OCI-M1 (cell line): ENCODE measurements around the gene AP1M1.
A peak's percentile ranks its signal among the peaks of the same experiment; 100 is the strongest.

Source experiments
- DNase-seq: peaks from one replicate; lab custom pipeline; 2025; lab: John Stamatoyannopoulos, UW

AP1M1 gene

DNA sequence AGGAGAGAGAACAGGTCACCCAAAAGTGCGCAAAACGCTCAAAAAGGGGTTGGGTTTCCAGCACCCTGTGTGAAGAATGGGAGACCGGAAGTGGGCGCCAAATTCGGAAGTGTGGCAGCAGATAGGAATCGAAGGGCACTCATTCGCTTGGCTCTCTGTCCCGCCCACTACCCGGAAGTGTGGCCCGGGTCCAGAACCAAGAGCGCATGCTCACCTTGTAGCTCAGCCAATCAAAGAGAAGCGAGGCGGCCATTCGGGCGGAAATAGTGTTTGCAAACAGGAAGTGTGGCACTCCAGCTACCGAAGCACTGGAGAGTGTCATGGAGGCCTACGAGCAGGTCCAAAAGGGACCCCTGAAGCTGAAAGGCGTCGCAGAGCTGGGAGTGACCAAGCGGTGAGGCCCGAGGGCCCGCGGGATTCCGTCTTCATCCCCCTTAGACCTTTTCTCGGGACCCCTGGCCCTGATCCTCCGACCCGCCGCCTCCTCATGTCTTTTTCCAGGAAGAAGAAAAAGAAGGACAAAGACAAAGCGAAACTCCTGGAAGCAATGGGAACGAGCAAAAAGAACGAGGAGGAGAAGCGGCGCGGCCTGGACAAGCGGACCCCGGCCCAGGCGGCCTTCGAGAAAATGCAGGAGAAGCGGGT lies 12.5 kb upstream of the AP1M1 start, which contains the start of gene FAM32A:
TSS of gene FAM32A (plus strand) at position 288 of the 645 bp plus-strand sequence. CDS start at position 321, 33 bp downstream.
- DNase-seq = peak; percentile 98

DNA sequence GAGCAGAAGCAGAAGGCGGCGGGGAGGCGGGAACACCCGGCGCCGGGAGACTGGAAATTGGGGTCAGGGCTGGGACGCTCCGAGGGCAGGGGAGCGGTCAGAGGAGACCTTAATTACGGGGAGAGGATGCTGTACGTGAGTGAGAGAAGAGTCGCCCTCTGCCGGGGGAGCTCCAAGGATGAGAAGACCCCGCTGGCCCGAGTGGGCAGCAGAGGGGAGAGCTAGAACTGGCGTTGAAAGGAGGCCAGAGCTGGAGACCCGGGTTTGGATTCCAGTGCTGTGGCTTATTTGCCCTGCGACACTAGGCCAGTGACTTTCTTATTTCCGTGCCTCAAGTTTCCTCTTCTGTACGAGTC lies 12.0 kb upstream of the AP1M1 start:
- DNase-seq = peak; percentile 52

DNA sequence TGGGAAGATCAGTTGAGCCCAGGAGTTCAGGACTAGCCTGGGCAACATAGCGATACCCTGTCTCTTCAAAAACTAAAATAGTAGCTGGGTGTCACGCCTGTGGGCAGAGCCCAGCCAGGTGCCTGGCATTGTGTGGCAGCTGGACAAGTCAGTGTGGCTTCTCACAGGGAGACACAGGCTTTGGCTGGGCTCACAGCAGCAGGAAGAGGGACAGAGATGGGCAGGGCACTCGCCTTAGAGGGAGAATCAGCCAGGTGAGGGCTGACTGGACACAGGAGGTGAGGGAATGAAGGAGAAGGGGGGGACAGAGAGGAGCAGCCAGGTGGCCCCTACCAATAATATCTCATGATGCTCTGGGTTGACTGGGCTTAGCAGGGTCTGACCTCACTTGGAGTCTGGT lies 9.2 kb upstream of the AP1M1 start:
- DNase-seq = no peak

DNA sequence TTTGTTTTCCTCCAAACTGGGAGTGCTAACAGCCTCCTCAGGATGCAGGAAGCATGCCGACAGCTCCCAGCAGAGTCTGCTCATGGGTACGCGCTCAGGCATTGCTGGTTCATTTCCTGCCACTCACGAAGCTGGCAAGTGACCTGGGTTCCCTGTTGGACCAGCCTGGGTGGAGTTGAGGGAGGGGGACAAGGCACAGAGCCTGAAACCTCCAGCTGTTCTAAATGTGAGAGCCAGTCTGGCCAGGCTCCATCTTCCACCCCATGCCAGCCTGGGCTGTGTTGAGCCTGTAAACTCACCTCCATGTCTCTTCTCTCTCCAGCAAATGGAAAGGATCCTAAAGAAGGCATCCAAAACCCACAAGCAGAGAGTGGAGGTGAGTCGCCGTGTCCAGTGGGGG lies 7.5 kb upstream of the AP1M1 start:
- no peak for DNase-seq

DNA sequence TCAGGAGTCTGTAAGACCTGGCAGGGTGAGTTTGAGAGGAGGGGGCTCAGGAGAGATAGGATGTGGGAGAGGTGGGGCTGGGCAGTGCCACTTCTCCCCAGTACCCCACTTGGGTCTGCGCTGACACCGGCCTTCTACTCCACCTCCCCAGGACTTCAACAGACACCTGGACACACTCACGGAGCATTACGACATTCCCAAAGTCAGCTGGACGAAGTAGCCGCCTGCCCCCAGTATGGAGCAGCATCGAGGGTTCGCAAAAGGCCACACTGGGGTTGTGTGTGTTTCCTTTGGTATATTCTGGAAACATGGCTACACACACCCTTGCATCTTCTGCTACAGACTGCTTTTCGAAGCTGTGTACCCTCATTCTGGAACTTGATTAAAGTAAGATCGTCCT lies 7.0 kb upstream of the AP1M1 start:
- DNase-seq = no peak

DNA sequence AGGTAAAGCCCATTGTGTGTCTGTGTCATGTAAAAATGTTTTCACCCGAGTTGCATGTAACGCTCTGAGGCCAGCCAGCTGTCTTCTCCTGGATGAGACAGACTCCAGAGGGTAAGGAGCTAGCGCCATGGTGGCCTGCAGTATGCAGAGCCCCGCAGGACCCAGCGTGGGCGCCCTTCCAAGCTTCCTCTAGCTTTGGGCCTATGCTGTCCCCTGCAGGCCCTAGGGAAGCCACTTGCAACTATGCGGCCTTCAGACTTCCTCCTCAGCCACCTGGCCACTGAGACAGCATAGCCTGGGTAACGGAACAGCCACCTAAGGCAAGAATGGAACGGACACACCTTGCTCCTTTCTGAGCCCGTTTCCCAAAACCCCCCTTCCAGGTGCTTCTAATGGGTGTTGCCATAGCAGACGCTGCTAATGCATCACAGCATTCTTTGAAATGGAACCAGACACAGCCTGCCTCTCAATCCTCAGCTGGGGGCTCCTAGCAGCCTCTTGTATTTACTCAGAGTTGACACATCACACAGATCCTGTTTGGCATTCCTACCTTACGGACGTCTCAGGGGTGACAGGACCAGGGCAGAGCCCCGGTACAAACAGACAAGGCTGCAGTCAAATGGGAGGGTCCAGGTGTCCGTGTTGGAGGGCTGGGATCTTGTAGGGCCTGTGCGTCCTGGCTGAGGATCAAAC lies 6.3 kb upstream of the AP1M1 start:
- DNase-seq = no peak

DNA sequence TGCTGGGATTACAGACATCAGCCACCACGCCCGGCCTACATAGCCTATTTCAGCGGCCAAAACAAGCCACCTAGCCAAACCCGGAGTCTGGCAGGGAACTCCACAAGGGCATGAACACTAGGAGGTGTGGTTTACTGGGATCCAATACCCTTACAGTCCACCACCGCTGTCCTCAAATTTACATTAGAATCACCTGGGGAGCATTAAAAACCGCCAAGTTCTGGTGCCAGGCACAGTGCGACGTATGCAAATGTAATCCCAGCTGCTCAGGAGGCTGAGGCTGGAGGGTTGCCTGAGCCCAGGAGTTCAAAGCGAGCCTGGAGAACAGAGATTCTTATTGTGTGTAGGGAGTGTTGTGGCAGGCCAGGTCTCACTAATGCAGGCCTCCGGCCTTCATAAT lies 4.2 kb upstream of the AP1M1 start:
- no peak for DNase-seq

DNA sequence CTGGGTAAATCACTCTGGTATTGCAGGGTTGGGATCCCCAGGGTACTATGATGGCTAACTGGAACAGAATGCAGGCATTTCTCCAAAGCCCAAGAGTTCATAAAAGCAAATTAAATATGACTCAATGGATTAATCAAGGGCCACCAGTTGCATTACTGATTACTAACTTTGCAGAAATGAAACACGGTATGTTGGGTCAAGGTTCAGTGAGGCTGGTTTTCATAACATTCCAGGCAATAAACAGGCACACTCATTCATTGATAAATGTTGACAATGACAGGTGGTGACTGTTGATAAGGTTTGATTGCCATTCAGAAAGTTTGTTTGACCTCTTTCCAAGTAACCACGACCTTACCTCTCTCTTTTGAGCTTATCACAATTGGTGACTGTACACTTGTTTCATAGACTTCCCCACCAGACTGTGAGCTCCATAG lies 506 bp upstream of the AP1M1 start:
- peak; percentile 96 for DNase-seq

DNA sequence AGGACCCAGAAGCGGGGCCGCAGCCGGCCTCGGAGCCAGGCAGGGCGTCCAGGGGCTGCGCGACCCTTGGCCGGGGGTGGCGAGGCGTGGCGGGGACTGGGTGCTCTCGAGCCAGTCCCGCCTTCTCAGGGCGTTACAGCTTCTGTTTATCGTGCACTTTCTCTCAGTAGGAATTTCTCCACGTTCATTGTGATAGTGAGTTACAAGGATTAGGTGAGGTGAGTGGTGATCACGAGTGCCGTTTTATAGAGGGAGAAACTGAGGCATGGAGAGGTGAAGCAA lies 600 bp downstream of the AP1M1 start:
- no peak for DNase-seq

DNA sequence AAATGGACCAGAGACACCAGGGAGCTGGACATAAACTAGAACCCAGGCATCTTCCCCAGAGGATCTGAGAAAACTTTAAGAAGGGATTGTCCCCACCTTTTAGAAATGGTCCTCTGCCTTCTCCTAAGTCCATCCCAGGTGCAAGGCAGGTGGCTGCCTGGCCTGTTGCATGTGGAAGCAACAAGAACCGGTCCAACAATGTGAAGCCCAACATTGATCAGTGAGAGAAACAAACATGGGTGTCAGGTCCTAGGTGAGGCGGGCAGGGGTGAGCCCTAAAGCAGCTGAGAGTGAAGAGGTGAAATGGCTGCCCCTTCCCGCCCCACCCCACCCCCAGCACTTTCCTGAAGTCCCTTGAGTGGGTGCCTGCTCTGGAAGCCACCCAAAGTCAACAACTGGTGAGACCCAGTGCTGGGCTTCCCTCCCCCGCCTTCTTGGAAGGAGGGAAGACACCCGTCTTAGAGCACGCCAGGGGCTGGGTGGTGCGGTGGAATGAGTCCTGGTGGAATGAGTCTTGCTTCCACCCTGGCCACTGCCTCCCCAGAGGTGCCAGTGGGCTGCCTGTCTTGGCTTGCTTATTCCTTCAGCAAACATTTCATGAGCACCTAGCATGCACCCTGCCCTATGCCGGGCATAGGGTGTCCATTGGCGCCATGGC lies 1.7 kb downstream of the AP1M1 start:
- DNase-seq = no peak

DNA sequence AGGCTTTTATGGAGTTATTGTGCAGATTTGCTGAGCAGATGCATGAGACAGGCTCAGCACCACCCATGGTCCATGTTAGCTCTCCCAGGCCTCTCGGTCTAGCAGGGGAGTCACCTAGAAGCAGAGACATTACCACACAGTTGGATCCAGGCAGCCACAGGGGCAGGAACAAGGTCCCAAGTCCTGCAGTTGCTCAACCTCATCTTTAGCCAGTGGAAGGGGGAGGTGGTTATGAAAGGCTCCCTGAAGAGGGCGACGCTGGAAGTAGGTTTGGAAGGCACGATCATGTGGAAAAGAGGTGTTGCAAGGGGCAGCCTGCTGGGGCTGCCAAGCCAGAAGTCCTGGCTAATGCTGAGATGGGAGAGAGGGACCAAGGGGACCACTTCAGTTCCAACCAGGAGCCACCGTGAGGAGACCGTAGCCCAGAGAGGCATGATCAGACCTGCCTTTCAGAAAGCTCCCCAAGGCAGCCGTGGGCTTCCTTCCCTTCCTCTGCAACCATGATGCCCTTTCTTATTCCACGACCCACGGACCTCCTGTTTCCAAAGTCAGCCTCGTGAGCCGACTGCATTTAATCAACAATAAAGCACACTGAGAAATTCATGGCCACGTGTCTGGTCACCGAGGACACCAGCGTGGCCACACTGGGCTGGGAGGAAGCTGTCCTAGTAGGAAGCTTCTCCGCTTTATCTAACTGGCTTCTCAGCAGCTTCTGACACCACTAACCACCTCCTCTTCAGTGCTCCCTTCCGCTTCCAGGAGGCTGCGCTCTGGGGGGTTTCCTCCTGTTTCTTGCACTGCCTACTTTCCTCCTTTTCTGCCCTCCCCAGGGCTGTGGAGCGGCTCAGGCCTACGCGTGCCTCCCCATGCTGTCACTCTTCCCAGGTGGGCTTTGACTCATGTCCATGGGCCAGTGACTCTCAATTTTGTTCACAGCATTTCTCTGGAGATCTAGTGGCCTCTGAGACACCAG lies 2.6 kb downstream of the AP1M1 start:
- no peak for DNase-seq

DNA sequence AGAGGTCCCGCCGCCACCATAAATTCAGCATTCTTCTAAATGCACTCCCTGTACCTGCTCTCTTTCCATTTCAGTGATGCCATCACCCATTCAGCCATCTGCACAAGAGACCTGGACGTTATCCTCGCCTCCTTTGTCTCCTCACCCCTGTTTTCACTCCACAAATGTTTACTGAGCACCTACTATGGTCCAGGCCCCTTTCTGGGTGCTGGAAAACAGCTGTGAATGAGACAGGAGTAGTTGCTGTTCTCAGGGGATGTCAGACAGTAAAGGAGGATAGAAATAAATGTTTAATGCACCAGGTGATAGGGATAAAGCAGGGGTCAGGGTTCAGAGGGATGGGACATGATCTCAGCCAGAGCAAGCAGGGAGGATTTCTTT lies 3.3 kb downstream of the AP1M1 start:
- DNase-seq = no peak

DNA sequence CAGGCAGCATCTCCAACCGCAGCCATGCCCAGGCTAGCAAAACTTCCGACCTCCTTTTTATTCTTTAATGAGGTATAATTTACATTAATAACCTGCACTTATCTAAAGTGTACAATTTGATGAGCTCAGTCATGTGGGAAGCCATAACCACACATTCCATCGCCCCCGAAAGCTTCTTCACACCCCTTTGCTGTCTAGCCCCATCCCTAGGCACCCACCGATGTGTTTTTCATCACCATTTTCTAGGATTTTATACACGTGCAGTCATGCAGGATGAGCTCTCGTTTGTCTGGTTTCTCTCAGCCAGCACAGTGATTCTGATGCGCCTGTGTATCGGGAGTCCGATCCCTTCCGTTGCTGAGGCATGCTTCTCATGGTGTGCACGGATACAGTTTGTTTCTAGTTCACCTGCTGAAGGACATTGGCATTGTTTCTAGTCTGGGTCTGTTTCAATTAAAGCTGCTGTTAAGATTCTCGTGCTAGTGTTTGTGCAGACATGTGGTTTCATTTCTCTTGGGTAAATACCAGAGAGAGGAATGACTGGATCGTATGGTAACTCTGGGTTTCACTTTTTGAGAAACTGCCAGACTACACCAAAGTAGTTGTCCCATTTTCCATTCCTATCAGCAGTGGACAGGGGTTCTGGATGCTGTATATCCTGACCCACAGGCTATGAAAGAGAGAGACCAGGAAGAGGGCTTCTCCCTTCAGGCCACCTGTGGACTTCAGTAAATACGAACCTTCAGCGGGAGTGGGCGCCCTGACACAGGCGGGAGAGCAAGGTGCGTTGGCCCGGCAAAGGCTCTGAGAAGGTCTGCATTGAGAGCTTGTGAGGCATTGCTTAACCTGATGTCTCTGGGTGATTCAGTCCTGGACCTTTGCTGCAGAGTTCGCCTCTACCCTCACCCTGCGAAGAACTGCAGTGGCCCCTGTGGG lies 4.9 kb downstream of the AP1M1 start:
- DNase-seq = no peak

DNA sequence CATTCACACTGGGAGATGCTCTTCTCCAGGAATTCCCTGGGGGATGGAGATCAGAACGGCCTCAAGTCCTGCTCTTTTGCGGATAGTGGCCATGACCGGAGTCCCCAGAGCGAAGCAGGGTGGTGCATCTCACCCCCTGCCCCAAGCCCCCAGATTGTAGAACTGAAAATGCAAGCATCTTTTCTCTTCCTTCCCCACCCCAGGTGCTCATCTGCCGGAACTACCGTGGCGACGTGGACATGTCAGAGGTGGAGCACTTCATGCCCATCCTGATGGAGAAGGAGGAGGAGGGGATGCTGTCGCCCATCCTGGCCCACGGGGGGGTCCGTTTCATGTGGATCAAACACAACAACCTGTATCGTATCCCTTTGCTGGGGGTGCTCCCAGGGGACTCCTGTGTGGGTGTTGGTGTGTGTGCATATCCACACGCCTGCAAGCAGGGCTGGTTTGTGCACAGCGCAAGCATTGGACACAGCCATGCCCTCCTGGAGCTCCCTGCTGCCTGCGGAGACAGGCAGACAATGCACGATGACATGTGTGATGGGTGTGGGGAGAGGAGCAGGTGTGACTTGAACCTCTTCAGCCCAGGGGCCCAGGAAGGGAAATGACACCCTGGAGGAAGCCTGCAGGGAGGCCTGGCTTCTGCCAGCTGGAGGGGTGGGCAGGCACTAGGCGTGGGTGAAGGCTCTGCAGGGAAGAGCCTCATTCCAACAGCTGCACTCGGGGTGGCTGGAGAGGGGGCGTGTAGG lies 5.7 kb downstream of the AP1M1 start:
- no peak for DNase-seq

DNA sequence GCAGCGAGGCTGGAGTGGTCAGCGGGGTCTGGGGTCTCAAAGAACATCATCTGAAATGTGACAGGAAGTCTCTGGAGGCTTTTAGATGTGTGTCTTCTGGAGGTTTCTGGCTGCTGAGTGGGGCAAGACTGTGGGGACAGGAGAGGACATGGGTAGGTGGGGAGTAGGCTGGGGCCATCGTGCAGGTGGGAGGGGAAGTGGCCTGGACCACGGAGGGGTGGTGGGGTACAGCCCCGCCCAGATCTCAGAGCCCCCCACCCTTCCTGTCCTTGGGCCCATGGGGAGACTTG lies 6.2 kb downstream of the AP1M1 start:
- no peak for DNase-seq

DNA sequence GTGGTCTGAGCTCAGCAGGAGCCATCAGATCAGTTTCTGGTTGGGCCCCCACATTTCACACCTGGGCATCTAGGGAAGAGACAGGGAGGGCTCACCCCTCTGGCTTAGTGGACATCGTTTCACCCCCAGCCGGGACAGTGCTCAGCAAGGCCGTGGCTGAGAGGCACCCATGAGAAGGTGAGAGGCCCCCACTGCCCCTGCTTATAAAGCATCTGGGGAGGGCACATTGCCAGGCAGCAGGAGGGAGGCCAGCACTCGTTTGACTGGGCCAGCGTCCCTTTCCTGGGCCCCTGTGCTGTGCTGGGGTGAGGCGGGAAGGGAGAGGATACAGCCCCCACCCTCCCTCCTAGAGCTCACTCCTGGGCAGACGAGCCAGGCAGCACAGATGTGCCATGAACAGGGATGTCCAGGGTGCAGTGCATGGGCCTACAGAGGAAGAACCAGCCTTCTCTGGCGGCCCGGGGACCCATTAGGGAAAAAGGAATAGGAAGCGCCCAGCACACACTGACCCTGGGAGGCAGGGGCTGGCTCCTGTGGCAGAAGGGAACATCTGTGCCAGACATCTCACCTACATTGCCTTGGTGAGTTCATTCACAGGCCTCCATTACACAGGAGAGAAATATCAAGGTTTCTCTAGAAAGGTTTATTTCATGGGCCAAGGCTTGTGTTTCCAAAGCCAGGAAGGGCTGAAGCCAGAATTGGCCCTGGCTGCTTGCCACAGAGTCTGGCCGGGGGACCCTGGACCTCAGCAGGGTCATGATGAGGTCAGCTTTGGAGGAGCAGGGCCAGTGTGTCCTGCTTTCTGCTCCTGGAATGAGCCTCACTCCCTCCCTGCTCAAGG lies 7.7 kb downstream of the AP1M1 start:
- no peak for DNase-seq

DNA sequence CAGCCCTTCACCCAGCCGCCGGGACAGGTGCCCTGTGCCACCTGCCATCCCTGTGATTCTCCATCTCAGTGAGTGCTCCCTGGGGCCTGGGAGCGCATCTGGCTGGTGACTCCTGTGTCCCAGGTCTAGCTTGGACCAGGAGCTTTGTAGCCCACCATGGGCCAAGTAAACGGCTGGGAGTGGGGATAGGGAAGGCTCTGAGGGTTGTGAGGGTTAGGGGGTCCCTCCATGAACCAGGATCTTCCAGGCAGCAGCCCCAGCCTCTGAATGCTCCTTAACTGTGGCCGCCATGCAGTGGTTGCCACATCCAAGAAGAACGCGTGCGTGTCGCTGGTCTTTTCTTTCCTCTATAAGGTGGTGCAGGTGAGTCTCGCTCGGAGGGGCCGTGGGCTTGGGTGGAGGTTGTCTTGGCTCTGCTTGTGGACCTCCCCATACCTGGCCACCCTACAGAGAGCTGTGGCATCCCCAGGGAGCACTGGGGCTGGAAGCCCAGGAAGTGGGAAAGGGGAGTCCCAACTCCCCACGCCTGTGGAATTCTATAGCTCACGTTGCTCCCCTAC lies 8.4 kb downstream of the AP1M1 start:
- no peak for DNase-seq

DNA sequence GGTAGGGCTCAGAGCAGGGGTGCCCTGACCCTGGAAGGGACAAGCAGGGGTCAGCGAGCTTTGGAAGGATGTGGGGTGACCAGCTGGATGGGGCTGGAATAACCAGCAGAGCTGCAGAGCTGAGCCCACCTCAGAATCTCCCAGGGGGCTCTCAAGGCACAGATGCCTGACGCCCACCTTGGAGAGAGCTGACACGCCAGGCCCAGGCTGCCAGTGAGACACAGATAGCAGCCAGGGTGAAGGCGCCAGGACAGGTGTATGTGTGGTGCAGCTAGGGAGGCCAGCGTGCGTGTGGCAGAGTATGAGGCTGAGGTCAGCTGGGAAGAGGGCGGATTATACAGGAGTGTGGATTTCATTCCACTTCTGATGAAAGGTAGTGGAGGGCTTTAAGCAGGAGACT lies 8.9 kb downstream of the AP1M1 start:
- no peak for DNase-seq

DNA sequence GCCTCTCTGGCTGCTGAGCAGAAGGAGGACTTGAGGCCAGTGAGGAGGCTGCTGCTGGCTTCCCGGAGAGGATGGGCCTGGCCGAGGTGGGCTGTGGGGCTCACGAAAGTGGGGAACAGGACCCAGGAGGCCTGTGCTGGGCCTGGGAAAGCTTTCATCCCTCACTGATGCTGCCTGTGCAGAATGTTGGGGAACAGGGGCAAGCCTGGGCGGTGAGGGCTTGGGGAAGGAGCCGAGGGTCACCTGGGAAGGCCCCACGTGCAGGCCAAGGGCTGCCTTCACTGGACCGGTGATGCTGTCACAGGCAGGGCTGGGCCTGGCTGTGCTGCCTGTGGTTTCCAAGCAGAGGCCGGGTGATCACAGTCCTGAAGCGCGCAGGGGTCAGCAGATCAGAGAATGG lies 9.4 kb downstream of the AP1M1 start:
- no peak for DNase-seq
